Fibroblast of skin of back (primary cell): Measurements from ENCODE around the gene PARD3.

Source experiments
- DNase-seq: peaks from one replicate; pipeline ENCODE4 v3.0.0-alpha.2; 2013

The PARD3 gene

GRCh38 chr10:34413214-34413613 lies 401.9 kb downstream of the PARD3 start:
- no peak for DNase-seq

- no peak for DNase-seq
Measured at GRCh38 chr10:34408956-34409355, 406.1 kb downstream of the PARD3 start.

DNA sequence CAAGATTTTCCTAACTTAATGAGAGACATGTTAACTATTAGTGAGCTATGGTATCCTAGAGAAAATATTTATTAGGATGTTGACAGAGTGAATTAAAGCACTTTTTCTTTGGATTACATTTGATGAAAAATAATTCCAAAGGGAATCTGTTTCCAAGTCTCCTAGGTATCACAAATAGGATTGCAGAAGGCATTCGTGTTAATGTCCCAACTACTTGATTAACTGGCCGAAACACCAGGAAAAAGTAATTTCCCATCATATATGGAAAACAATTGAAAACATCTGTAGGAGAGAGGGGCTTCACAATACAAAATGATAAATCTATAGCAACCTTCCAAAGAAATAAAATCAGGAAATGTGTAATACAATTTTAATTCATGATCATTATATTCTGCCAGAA lies 406.7 kb downstream of the PARD3 start:
- no peak for DNase-seq

DNA sequence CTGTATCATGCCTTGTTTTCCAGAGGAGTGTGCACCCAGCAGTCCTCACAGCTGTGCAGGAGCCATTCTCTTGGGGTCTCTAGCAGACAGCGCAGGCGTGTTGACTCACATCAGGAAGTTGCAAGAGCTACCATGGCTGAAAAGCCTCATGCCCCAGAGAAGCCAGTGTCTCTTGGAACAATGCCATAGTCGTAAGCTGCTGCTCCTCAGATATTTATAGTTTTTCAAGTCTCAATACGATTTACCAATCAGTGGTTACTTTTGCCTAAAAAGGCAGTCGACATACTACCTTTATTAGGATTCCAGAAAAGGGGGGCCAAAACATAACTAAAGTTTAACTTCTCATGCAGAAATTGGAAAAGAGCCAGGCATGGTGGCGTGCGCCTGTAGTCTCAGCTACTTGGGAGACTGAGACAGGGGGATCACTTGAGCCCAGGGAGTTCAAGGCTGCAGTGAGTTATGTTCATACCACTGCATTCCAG lies 407.7 kb downstream of the PARD3 start:
- DNase-seq, result peak; percentile 38

GRCh38 chr10:34406463-34407323 lies 408.4 kb downstream of the PARD3 start:
- DNase-seq, result no peak

DNA sequence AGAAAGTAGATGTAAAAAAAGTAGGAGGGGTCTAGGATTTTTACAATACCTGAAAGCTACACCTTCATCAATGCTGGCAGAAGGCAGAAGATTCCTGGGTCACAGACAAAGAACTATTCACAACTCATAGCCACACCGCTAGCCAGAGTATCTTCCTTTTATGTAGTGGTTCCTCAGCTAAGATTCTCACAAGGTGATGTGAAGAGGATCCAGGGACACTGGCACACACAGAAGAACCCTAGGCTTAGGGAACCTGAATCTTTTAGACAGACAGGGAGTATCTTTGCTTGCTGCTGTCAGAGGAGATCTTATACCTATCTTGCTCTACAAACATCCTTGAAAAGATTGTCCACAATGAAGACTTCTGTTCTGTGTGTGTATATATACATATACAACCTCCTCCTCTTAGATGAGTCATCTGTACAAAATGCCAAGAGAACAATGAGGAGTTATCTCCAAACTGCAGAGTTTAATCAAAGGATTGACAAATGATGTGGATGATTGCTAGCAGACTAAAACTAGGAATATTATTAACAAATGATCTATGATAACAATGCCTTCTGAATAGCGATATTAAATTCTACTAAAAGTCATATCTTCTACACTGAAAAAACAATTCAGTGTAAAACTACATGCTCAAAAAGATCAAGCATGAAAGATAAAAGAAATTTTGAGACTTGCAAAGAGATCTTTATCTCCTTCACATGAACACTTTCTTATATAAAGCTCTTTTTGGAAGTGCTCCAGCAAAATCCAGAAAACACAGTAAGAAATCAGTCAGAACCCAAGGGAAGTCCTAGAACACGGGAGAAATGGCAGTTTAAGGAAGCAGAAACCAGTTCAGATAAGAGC lies 409.3 kb downstream of the PARD3 start:
- peak; percentile 43 for DNase-seq

DNA sequence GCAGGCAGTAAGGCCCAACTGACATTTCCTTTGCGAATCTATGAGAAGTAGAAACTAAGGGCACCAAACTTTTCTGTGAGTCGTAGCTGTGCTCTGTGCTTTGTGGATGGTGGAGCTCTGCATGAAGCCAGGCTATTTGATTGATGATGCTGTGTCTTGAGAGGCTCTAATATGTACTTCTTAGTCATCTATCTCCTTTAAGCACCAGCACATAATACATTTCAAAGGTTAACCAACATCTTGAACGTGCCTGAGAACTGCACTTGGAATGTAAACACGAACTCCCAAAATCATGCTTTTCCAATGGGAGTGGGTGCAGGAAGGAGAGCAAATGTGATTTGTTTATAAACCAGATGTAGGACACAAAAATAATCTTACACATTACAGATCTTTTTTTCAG lies 411.6 kb downstream of the PARD3 start:
- DNase-seq, result no peak

- DNase-seq, result no peak
Measured at GRCh38 chr10:34400075-34400474, 415.0 kb downstream of the PARD3 start.

- DNase-seq, result no peak
Measured at GRCh38 chr10:34399013-34399412, 416.1 kb downstream of the PARD3 start.

- DNase-seq, result peak; percentile 33
Measured at GRCh38 chr10:34397324-34397723, 417.8 kb downstream of the PARD3 start.

GRCh38 chr10:34396663-34397062 lies 418.4 kb downstream of the PARD3 start:
- no peak for DNase-seq

- DNase-seq, result no peak
Measured at GRCh38 chr10:34392641-34393170, 422.4 kb downstream of the PARD3 start.

- DNase-seq, result peak; percentile 22
Measured at GRCh38 chr10:34391168-34391567, 423.9 kb downstream of the PARD3 start.

- peak; percentile 67 for DNase-seq
Measured at GRCh38 chr10:34389801-34390200, 425.3 kb downstream of the PARD3 start.

DNA sequence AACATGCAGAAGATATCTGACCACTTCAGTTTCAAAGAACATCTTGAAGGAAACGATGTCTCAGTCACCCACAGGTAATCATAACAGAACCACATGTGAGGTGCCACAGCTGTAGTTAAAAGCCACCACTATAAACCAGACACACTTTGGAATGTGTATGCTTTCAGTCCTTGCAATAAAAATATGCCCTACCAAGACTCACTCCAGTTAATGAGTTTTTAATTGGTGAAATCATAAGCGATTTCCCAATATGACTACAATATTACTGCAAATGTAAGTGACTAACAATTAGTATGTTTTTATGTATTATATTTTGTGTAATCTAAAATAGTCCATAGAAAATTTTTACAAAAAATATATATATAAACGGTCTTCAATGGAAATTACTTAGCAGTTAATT lies 428.2 kb downstream of the PARD3 start:
- no peak for DNase-seq

DNA sequence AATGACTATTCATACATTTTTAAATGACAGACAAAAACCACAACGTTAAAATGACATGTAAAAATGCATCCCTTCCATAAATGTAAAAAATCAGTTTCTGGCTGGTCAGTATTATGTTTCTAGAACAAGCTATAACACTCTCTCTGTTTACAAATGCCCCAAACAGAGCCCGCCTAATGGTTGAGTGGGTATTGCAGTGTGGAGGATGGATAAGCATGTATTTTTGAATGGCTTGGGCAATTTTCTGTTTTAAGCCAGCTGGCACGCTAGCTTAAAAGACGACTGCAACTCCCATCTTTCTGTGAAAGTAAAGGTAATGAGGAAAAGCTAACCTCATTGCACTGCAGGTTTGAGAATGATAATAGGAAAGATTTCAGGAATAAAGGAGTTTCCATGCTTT lies 430.7 kb downstream of the PARD3 start:
- no peak for DNase-seq

DNA sequence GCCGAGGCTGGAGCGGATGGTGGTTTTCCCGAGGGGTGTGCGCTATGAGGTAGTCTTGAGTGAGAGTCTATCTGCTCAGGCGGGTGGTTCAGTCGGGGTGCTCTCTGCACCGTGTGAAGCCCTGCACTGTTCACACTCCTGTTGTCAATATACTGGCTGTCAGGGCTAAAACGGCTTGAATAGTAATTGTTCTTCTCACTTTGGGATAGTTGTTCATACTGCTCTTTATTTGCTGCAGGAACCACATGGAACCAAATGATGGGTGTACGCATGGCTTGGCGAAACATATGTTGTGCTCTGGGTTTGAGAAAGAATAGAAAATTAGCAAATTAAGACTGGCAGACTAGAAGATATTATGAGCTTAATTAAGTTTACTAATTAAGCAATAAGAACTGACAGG lies 432.5 kb downstream of the PARD3 start:
- no peak for DNase-seq

DNA sequence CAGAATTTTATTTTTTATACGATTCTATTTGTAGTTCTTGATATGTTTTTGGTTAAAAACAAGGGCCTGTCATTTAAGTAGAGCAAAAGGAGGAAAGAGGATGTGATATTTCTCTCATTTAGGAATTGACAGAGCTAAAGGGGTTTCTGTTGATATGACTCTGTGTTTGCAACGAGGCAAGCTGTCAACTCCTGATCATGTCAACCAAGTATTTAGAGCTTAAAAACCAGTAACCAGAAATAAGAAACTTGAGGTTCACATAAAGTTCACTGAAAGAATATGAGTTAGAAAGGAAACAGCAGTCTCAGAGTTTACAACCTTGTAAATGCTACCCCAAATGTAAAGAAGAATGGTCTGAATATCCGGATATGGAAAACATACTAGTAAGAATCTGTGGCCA lies 434.2 kb downstream of the PARD3 start:
- DNase-seq, result no peak

GRCh38 chr10:34378297-34378696 lies 436.8 kb downstream of the PARD3 start:
- no peak for DNase-seq

DNA sequence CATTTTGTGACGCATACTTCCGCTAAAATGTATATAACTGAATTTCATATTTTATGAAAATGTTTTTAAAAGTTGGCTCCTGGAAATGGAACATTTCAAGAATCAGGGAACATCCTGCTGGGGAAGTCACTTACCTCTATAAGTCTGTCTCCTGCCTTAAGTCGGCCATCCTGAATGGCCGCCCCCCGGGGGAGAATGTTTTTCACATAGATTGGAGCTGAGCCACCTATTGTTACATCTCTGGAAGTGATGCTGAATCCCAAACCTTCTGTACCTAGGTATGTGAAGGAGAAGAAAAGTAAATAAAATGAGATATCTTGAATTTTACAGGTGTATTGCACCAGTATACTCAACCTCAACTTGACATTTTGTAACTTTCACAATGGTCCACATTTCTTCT lies 437.3 kb downstream of the PARD3 start:
- DNase-seq, result no peak

- no peak for DNase-seq
Measured at GRCh38 chr10:34374356-34375045, 440.6 kb downstream of the PARD3 start.

DNA sequence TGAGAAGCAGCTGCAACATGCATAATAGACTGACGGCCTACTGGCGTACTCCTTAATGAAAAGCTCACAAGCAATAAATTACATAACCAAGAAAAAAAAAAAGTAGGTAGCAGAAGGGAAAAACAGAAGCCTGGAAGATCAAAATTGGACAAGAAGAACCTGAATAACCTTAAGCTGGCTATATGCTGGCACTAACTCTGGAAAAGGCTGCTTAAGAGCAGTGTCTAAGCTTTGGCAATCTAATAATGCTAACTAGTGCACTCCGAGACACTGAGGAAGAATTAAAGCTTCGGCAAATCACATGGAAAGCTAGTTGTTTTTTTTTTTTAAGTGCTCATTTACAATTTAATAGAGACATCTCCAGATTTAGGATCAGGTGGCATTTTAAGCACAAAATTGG lies 441.9 kb downstream of the PARD3 start:
- DNase-seq, result no peak

DNA sequence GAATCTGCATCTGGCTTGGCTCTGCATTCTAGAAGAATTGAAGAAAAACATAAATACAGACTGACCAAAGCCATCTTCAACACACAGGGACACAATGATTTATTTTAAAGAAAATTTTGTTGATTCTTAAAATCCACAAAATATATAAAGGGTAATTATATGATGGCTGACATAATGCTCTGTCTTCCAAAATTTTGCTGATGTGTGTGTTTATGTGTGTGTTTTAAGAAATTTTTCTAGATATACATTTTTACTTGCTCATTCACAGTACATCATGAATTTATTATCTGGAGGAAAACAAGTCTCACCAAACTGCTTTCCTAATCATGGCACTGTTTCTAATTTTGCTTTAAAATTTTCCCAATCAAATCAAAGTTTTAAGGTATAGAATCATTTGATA lies 442.6 kb downstream of the PARD3 start:
- DNase-seq, result no peak
